ENCODE results near the gene OCEL1.

- TF ChIP-seq POLR2A (IDR thresholded peaks at IDR 0.05; ENCODE audit: low read length) (no peak), GATA1 (IDR thresholded peaks at IDR 0.05; ENCODE audit: low read depth, low read length) (no peak)
Observed at GRCh38 chr19:17248011-17248776, 22.2 kb downstream of the OCEL1 start.
